RWPE2 (cell line): ENCODE results near the gene UBTFL1.
"Not testable (repeated sequence)": the region's sequence is repeated elsewhere in the genome, so short reads cannot be mapped to it uniquely, and the experiment has no call there.

Experiments used
- ATAC-seq: fragments of 200-7000 bp; cut with Tn5 transposase; 3 replicates; pipeline ENCODE4 v1.9.1; 2021; ENCODE audit warnings: low read depth
- DNase-seq: peaks from one replicate; pipeline ENCODE4 v3.0.0-alpha.2; 2020; ENCODE audit warnings: low spot score
- H3K27ac ChIP-seq: fragments of 450-650 bp; 2 replicates; pipeline ENCODE4 v1.5.1; 2017; ENCODE audit warnings: mild to moderate bottlenecking; ENCODE audit not compliant: poor library complexity, severe bottlenecking
- H3K27me3 ChIP-seq: fragments of 250-450 bp; sonication (Bioruptor Pico); 2 replicates; pipeline ENCODE4 v1.5.1; 2021; ENCODE audit warnings: mild to moderate bottlenecking, moderate library complexity; ENCODE audit not compliant: insufficient read depth, poor library complexity, severe bottlenecking
- H3K36me3 ChIP-seq: fragments of 250-450 bp; sonication (Bioruptor Pico); 2 replicates; pipeline ENCODE4 v1.5.1; 2020; ENCODE audit warnings: low read depth, mild to moderate bottlenecking, moderate library complexity
- H3K4me1 ChIP-seq: fragments of 250-450 bp; sonication (Bioruptor Pico); 2 replicates; pipeline ENCODE4 v1.5.1; 2021; ENCODE audit warnings: mild to moderate bottlenecking, moderate library complexity; ENCODE audit not compliant: insufficient read depth, poor library complexity, severe bottlenecking
- H3K4me3 ChIP-seq: fragments of 250-450 bp; sonication (Bioruptor Pico); 2 replicates; pipeline ENCODE4 v1.5.1; 2021; ENCODE audit warnings: mild to moderate bottlenecking, moderate library complexity; ENCODE audit not compliant: severe bottlenecking
- H3K9me3 ChIP-seq: fragments of 250-450 bp; sonication (Bioruptor Pico); 2 replicates; pipeline ENCODE4 v1.5.1; 2021; ENCODE audit warnings: mild to moderate bottlenecking, moderate library complexity; ENCODE audit not compliant: severe bottlenecking
- CTCF ChIP-seq: fragments of 450-650 bp; IDR thresholded peaks from one replicate; pipeline ENCODE4 v1.5.1; 2017; ENCODE audit warnings: mild to moderate bottlenecking, moderate library complexity; ENCODE audit not compliant: poor library complexity, severe bottlenecking

The UBTFL1 gene

GRCh38 chr11:90085650-90086049, at the start of gene UBTFL1:
TSS of gene UBTFL1 (plus strand) at chr11:90085950. CDS start at chr11:90085950, 0 bp downstream.
- not testable (repeated sequence) for ATAC-seq, H3K4me3 ChIP-seq, H3K36me3 ChIP-seq, H3K27me3 ChIP-seq, DNase-seq, H3K9me3 ChIP-seq, H3K4me1 ChIP-seq, H3K27ac ChIP-seq

- H3K27ac ChIP-seq, H3K4me1 ChIP-seq, H3K4me3 ChIP-seq, H3K27me3 ChIP-seq, ATAC-seq, DNase-seq, H3K9me3 ChIP-seq, H3K36me3 ChIP-seq: not testable (repeated sequence)
These were observed 34.0 kb upstream of the UBTFL1 start for GRCh38 chr11:90051591-90052209.

GRCh38 chr11:90052311-90052710, 33.4 kb upstream of the UBTFL1 start:
- H3K27me3 ChIP-seq, H3K4me1 ChIP-seq, DNase-seq, H3K4me3 ChIP-seq, ATAC-seq, H3K9me3 ChIP-seq, H3K27ac ChIP-seq, H3K36me3 ChIP-seq: not testable (repeated sequence)

GRCh38 chr11:90053545-90053944, 32.2 kb upstream of the UBTFL1 start:
- DNase-seq, H3K36me3 ChIP-seq, ATAC-seq, H3K4me1 ChIP-seq, H3K9me3 ChIP-seq, H3K4me3 ChIP-seq, H3K27me3 ChIP-seq, H3K27ac ChIP-seq: not testable (repeated sequence)

GRCh38 chr11:90088731-90089130, 3.0 kb downstream of the UBTFL1 start:
- not testable (repeated sequence) for H3K4me3 ChIP-seq, DNase-seq, H3K27ac ChIP-seq, H3K27me3 ChIP-seq, H3K36me3 ChIP-seq, ATAC-seq, H3K4me1 ChIP-seq, H3K9me3 ChIP-seq

GRCh38 chr11:90095230-90095924, 9.6 kb downstream of the UBTFL1 start:
- H3K27me3 ChIP-seq, H3K9me3 ChIP-seq, DNase-seq, H3K36me3 ChIP-seq, ATAC-seq, H3K4me3 ChIP-seq, H3K4me1 ChIP-seq, H3K27ac ChIP-seq: not testable (repeated sequence)

GRCh38 chr11:90098261-90098660, 12.5 kb downstream of the UBTFL1 start:
- not testable (repeated sequence) for ATAC-seq, H3K36me3 ChIP-seq

GRCh38 chr11:90100431-90100830, 14.7 kb downstream of the UBTFL1 start:
- H3K4me3 ChIP-seq, result no peak overlapping the region
- no peak for ATAC-seq

More at GRCh38 chr11:90098261-90098660, 12.5 kb downstream of the UBTFL1 start:
- not testable (repeated sequence) for H3K27ac ChIP-seq, H3K4me3 ChIP-seq, H3K9me3 ChIP-seq, H3K27me3 ChIP-seq, DNase-seq, H3K4me1 ChIP-seq

More at GRCh38 chr11:90100431-90100830, 14.7 kb downstream of the UBTFL1 start:
- H3K4me1 ChIP-seq, result no peaks in the 10 kb centered on the region
- H3K9me3 ChIP-seq, result no peaks in the 10 kb centered on the region
- no peaks in the 10 kb centered on the region for H3K36me3 ChIP-seq
- DNase-seq, result no peak
- no peak for TF ChIP-seq CTCF
- H3K27me3 ChIP-seq, result no peaks in the 10 kb centered on the region
- no peak overlapping the region for H3K27ac ChIP-seq
